GM18519 (cell line): Measurements from ENCODE around the gene PRTFDC1.
"Not testable (repeated sequence)": the region's sequence is repeated elsewhere in the genome, so short reads cannot be mapped to it uniquely, and the experiment has no call there.

ENCODE experiments used
- ATAC-seq: cut with Tn5 transposase; IDR thresholded peaks from one replicate; pipeline ENCODE4 v1.9.1; 2021; ENCODE audit warnings: mild to moderate bottlenecking, moderate library complexity; ENCODE audit not compliant: unreplicated experiment, low FRiP score

PRTFDC1 gene

DNA sequence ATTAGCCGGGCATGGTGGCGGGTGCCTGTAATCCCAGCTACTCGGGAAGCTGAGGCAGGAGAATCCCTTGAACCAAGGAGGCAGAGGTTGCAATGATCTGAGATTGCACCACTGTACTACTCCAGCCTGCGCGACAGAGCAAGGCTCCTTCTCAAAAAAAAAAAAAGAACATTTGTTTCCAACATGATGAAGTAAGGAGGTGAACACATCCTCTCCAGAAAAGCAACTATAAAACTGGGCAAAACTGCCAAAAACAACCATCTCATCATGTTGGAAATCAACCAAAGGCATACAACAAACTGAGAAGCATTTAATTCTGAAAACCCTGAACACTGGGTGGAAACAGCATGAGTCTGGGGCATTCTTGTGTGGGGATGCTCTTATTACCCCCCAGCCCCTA, 14.3 kb downstream of the PRTFDC1 start:
- no peak for ATAC-seq

DNA sequence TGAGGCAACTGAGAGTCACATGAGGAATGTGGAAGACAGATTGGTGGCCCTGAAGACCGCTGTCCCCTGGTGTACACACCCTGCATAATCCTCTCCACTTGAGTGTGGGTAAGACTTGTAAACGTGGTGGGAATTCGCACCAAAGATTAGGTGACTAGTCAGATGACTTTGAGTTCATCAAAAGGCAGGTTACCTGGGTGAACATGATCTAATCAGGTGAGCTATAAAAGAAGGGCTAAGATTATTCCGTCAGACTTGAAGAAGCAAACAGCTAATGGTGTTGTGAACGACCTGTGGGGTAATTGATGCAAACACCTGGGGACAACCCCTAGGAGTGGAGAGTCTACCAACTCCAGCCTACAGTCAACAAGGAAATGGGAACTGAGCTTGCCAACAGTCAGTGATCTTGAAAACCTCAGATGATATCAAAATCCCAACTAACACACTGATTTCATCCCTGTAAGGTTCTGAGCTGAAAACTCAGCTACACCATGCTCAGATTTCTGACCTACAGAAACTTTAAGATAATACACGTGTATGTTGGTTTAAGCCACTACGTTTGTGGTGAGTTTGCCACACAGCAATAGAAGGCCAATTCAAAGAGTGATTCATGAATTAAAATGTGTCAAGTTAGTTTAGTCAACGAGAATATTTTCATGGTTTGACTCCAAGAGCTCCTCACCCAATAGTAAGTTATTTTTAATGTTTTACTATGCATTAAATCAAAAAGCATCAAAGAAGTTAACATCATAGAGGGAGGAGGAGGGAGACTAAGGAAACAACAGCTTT, 16.7 kb downstream of the PRTFDC1 start:
- ATAC-seq, result no peak

GRCh38 chr10:24931236-24931635, 21.2 kb downstream of the PRTFDC1 start:
- ATAC-seq, result no peak

DNA sequence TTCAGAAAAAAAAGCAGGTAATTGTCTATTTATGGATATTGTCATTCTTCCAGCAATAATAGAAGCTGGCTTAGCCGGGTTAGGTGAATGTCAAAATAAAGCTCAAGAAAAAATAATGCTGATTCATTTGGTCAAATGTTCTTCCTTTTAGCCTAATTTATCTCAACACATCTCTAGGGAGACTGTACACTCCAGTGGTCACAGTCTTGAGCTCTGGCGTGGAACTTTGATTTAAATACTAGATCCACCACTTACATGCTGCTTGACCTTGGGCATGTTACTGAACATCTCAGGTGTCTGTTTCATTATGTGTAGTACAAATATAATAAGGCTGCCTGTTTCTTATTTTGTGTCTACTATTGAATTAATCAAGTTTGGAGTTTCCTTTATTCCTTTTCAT, 22.0 kb downstream of the PRTFDC1 start:
- ATAC-seq, result peak; percentile 75

GRCh38 chr10:24929904-24930303, 22.5 kb downstream of the PRTFDC1 start:
- no peak for ATAC-seq

GRCh38 chr10:24929056-24929544, 23.3 kb downstream of the PRTFDC1 start:
- ATAC-seq, result no peak

- ATAC-seq, result no peak
Measured at GRCh38 chr10:24928163-24928562, 24.2 kb downstream of the PRTFDC1 start.

- ATAC-seq, result no peak
Measured at GRCh38 chr10:24926557-24926956, 25.8 kb downstream of the PRTFDC1 start.

DNA sequence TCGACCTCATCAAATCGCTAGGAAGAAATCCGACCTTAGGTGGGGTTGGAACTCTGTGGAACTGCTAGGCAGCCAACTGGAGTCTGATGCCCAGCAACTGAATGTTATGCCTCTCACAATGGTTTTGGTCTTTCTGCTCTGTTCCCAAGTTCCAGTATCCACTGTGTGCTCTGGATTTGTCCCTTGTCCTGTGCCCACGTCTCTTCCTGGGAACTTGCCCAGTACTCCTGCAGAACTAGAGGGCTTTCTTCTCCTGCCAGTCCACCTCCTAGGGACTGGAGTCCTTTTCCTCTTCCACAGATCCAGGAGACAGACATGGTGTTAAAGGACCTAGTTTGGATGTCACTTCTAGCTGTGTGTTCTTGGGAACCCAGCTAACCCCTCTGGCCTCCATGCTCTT, 26.6 kb downstream of the PRTFDC1 start:
- ATAC-seq, result no peak

DNA sequence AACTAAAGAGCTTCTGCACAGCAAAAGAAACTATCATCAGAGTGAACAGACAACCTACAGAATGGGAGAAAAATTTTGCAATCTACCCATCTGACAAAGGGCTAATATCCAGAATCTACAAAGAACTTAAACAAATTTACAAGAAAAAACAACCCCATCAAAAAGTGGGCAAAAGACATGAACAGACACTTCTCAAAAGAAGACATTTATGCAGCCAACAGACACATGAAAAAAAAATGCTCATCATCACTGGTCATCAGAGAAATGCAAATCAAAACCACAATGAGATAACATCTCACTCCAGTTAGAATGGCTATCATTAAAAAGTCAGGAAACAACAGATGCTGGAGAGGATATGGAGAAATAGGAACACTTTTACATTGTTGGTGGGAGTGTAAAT, 27.9 kb downstream of the PRTFDC1 start:
- ATAC-seq, result not testable (repeated sequence)

- ATAC-seq, result not testable (repeated sequence)
Measured at GRCh38 chr10:24922222-24922868, 30.1 kb downstream of the PRTFDC1 start.

DNA sequence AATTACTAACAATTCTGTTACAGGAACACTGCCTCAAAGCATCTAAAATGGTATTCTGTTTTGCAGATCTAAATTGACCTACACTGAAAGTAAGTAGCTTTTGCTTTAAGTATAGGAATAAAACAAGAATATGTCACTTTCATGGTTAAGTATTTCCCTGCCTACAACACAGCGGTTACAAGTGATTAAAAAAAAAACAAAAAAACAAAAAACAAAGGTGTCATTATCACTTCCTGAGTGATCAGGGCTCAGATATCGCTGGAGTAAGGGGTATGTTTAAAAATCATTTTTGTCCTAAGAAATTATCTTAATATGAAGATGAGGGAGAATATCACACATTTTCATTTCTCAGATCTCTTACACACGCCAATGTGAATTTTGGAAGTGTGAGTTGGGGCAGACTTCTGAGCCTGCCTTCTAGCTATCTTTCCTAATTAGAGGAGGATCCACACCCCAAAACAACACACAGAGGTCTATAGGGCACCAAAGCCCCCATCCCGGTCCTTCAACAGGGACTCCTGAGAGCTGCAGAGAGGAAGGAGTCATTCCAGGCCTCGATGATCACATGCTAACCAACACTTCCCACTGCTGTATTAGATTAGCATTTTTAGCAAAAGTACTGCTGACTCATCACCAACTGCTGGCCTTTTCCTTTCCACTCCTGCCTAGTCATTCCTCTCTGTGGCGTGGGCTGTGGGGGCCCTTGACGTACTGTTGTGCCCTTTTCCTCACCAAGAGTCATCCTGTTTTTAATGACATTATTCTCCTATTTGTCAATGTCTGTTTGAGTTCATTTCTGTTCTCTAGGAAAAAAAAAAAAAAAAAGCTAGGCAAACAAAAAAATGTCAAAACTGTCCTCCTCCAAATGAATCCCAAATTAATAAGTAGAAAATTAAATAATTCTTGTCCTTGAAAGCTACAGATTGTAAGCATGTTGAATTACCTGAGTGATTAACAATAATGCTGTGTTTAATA, 31.2 kb downstream of the PRTFDC1 start:
- peak; percentile 88 for ATAC-seq

DNA sequence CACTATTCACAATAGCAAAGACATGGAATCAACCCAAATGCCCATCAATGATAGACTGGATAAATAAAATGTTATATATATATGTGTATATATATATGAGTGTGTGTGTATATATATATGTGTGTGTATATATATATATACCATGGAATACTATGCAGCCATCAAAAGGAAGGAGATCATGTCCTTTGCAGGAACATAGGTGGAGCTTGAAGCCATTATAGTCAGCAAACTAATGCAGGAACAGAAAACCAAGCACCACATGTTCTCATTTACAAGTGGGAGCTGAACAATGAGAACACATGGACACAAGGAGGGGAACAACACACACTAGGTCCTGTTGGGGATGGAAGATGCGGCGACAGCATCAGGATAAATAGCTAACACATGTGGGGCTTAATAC, 32.2 kb downstream of the PRTFDC1 start:
- not testable (repeated sequence) for ATAC-seq

GRCh38 chr10:24919629-24920028, 32.8 kb downstream of the PRTFDC1 start:
- not testable (repeated sequence) for ATAC-seq

DNA sequence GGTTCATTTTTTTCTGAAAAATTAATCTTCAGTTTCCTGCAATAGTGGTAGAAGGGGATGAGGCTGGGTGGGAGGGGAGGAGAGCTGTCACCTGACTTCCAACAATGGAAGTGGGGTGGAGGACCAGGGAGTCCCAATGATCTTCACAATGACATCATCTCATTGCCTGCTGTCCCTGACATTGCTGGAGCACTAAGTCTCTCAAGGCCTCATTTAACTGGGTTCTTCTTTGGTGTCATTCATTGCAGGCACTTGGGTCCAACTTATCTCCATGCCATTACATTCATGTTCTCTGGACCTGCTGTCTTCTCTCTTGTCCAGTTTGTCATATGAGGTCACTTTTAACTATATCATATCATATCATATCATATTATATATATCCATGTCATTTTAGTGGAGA, 34.4 kb downstream of the PRTFDC1 start:
- no peak for ATAC-seq

DNA sequence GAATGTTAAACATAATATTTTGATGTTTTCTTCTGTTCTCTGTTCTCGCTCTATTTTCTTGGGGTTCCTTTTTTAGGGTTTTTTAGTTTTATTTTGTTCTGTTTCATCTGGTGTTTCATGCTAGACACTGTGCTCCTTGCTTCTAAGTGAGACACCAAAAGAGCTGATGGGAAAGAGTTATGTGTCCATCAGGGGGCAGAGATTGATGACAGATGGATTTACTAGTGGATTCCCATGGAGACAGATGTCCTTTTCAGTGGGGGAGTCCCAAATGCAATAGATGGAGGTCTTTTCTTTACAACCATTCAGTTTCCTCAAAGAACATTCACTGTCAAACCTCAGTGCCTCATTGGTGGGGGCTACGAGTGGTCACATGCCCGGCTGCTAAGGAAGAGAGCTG, 34.9 kb downstream of the PRTFDC1 start:
- ATAC-seq, result no peak

DNA sequence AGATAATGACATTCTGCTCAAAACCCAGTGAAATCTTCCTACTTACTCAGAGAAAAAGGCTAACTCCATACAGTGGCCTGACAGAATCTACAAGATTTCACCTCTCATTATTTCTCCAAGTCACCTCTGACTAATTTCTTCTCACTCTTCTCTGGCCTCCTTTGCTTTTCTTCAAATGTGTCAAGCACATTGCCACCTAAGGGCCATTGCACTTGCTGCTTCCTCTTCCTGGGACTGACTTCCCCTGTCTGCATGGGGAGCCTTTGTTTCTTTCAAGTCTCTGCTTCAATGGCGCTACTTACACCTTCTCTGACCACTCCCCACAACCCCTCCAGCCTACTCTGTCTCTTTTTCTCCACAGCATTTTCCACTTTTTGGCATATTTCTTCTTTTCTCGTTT, 36.0 kb downstream of the PRTFDC1 start:
- no peak for ATAC-seq

DNA sequence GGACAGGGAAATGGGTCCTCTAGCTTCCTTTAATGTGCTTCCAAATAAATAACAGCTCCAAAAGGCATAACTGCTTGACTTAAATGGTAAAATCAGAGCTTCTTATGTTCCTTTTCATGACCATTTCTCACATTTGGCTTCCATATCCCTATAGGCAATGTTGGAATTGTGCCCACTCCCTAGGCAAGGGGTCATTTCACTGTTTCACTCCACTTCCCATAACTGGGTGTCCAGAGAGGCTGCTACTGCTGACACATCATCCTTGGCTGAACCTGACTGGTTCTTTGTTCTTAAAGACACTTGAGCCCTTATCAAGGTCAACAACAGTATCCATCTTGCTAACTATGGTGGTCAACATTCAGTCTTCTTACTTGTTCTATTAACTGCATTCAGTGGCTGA, 37.1 kb downstream of the PRTFDC1 start:
- ATAC-seq, result no peak

DNA sequence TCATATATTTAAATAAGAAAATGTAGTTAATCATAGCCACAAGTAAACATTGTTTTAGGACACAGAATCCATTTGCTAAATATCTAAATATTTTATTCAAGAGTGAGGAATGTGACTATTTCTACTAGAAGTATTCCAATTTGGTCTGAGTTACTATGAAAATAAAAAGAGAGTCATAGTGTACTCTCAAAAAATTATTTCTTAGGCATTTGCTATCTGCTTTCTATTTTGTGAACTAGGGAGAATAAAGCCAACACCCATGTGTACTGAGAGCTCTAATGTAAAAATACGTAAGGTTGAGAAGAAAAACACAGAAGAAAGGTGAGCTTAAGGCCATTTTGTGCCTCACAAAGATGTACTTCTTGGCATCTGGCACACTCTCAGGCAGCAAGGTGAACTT, 38.3 kb downstream of the PRTFDC1 start:
- no peak for ATAC-seq

GRCh38 chr10:24912215-24912614, 40.2 kb downstream of the PRTFDC1 start:
- no peak for ATAC-seq

DNA sequence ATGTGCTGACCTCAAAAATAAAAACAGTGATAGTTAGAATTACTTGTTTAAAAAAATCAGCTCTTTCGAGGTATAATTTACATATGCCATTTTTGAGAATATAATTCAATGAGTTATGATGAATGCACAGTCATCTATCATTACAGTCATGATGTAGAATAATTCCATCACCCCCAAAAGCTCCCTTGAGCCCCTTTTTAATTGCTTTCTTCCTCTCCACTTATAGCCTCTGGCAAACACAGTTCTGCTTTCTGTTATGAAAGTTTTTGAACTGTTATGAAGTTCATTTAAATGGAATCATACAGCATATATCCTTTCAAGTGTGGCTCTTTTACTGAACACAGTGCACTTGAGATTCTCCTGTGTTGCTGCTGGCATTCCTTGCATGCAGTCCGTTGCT, 41.4 kb downstream of the PRTFDC1 start:
- no peak for ATAC-seq
